Mammary epithelial cell (primary cell): ENCODE data around the gene NLN.

Experiments used
- CTCF ChIP-seq, 2 donors: IDR thresholded peaks in 1 of 2; conservative IDR thresholded peaks in 1 of 2; 2 replicates each; pipeline ENCODE4 v1.5.1; 2011 to 2012; ENCODE audit warnings: inconsistent platforms in 2 of 2, low read length in 2 of 2, mild to moderate bottlenecking in 2 of 2, control low read depth in 1 of 2, low read depth in 1 of 2; ENCODE audit not compliant: insufficient read depth in 1 of 2; ENCODE audit errors: extremely low read depth in 1 of 2
- EZH2 ChIP-seq: IDR thresholded peaks from 2 replicates; pipeline ENCODE4 v1.6.1; 2012; ENCODE audit warnings: low read length, inconsistent platforms, borderline replicate concordance

GRCh38 chr5:65696892-65697291 lies 25.1 kb upstream of the NLN start:
- no peak for TF ChIP-seq CTCF (conservative IDR thresholded peaks at IDR 0.05 in 1 of 2, IDR thresholded peaks at IDR 0.05 in 1 of 2; ENCODE audit: extremely low read depth in 1 of 2, insufficient read depth in 1 of 2, low read depth in 1 of 2, low read length in 2 of 2)
- no peak for TF ChIP-seq EZH2
